Renal cortical epithelial cell (primary cell): Measurements from ENCODE around the gene MYBL2. TPM values are rescaled to one million over a fixed set of nuclear protein-coding genes. Genes with fewer than 3 reads are reported as not detected.

Source experiments
- DNase-seq: peaks from one replicate; pipeline ENCODE4 v3.0.0-alpha.2; 2011; ENCODE audit warnings: low read depth
- total RNA-seq: library from RNA; depleted of rRNA; stranded (reverse); fragments of >200 nt; gene quantifications from 2 replicates; pipeline ENCODE4 v1.2.3, GENCODE V29; 2014

The MYBL2 gene
- total RNA-seq, 1 donor from 2014 or later, result 0.80 TPM

GRCh38 chr20:43723186-43723585 lies 56.3 kb downstream of the MYBL2 start:
- DNase-seq, result no peak

- DNase-seq, result no peak
Observed at GRCh38 chr20:43723735-43724134, 56.8 kb downstream of the MYBL2 start.

- no peak for DNase-seq
Observed at GRCh38 chr20:43724383-43724782, 57.5 kb downstream of the MYBL2 start.

GRCh38 chr20:43725666-43726065 lies 58.8 kb downstream of the MYBL2 start:
- DNase-seq, result no peak

GRCh38 chr20:43726333-43726732 lies 59.4 kb downstream of the MYBL2 start:
- no peak for DNase-seq

GRCh38 chr20:43726811-43727338 lies 60.0 kb downstream of the MYBL2 start, which contains the start of gene GTSF1L:
Gene GTSF1L, minus strand, starts transcription at chr20:43727002. Its CDS starts 308 bp downstream, at chr20:43726694.
- no peak for DNase-seq

- DNase-seq, result no peak
Observed at GRCh38 chr20:43727980-43728590, 61.2 kb downstream of the MYBL2 start.

GRCh38 chr20:43728686-43729255 lies 61.9 kb downstream of the MYBL2 start:
- no peak for DNase-seq

GRCh38 chr20:43731469-43731868 lies 64.6 kb downstream of the MYBL2 start:
- no peak for DNase-seq

- no peak for DNase-seq
Observed at GRCh38 chr20:43731927-43732326, 65.0 kb downstream of the MYBL2 start.

- DNase-seq, result peak; percentile 62
Observed at GRCh38 chr20:43736588-43737158, 69.8 kb downstream of the MYBL2 start.

GRCh38 chr20:43737925-43738324 lies 71.0 kb downstream of the MYBL2 start:
- DNase-seq, result no peak

- peak; percentile 31 for DNase-seq
Observed at GRCh38 chr20:43739148-43739749, 72.3 kb downstream of the MYBL2 start.

- DNase-seq, result no peak
Observed at GRCh38 chr20:43740642-43741041, 73.7 kb downstream of the MYBL2 start.

- DNase-seq, result peak; percentile 33
Observed at GRCh38 chr20:43744151-43744611, 77.3 kb downstream of the MYBL2 start.

- peak; percentile 19 for DNase-seq
Observed at GRCh38 chr20:43744966-43745730, 78.2 kb downstream of the MYBL2 start.

GRCh38 chr20:43746344-43747137 lies 79.6 kb downstream of the MYBL2 start:
- DNase-seq, result no peak

GRCh38 chr20:43748274-43748673 lies 81.4 kb downstream of the MYBL2 start:
- DNase-seq, result peak; percentile 78

GRCh38 chr20:43749734-43750294 lies 82.9 kb downstream of the MYBL2 start:
- DNase-seq, result no peak

- DNase-seq, result no peak
Observed at GRCh38 chr20:43750774-43751166, 83.9 kb downstream of the MYBL2 start.
